GM10266 (cell line): Measurements from ENCODE around the gene TMEM131.
"Not testable (repeated sequence)": the region's sequence is repeated elsewhere in the genome, so short reads cannot be mapped to it uniquely, and the experiment has no call there.

Experiments used
- DNase-seq: peaks from one replicate; pipeline ENCODE4 v3.0.0; 2012; ENCODE audit errors: extremely low spot score
- CTCF ChIP-seq: IDR thresholded peaks from 2 replicates; pipeline ENCODE4 v1.5.1; 2012; ENCODE audit warnings: mild to moderate bottlenecking, low read depth; ENCODE audit not compliant: control insufficient read depth, insufficient read depth; ENCODE audit errors: missing control alignments

The TMEM131 gene

GRCh38 chr2:97931858-97932225, 63.9 kb downstream of the TMEM131 start:
- no peak for TF ChIP-seq CTCF
- no peak for DNase-seq

GRCh38 chr2:97931118-97931857, 64.5 kb downstream of the TMEM131 start:
- TF ChIP-seq CTCF, result no peak
- peak; percentile 17 for DNase-seq

GRCh38 chr2:97928591-97928990, 67.2 kb downstream of the TMEM131 start:
- no peak for TF ChIP-seq CTCF
- DNase-seq, result no peak

GRCh38 chr2:97926946-97927345, 68.8 kb downstream of the TMEM131 start:
- DNase-seq, result no peak
- TF ChIP-seq CTCF, result no peak

- DNase-seq, result no peak
- TF ChIP-seq CTCF, result no peak
Observed at GRCh38 chr2:97924194-97924593, 71.6 kb downstream of the TMEM131 start.

- no peak for TF ChIP-seq CTCF
- no peak for DNase-seq
Observed at GRCh38 chr2:97919858-97920257, 75.9 kb downstream of the TMEM131 start.

- TF ChIP-seq CTCF, result no peak
- no peak for DNase-seq
Observed at GRCh38 chr2:97918818-97919217, 76.9 kb downstream of the TMEM131 start.

- not testable (repeated sequence) for DNase-seq
Observed at GRCh38 chr2:97917668-97918067, 78.1 kb downstream of the TMEM131 start.
